ENCODE measurements around the gene WDR13. TPM values are rescaled to one million over a fixed set of nuclear protein-coding genes. Genes with fewer than 3 reads are reported as not detected.

WDR13 gene
- total and polyA plus RNA-seq, 4 donors = 50.7 to 182 (median 166) TPM

- Histone ChIP-seq H3K27me3 (ENCODE audit: control insufficient read depth in 3 of 3, insufficient read depth in 3 of 3, low read length in 2 of 3) (no peaks in the 10 kb centered on the region), H3K4me1 (ENCODE audit: control insufficient read depth in 5 of 5, insufficient read depth in 5 of 5, low read length in 5 of 5) (peaks cover 0 to 7% (median 0%) of the 10 kb centered on the region in 5 donors), H3K9me3 (ENCODE audit: control insufficient read depth in 4 of 4, insufficient read depth in 3 of 4, low read length in 3 of 4) (peaks cover 0 to 3% (median 0%) of the 10 kb centered on the region in 4 donors), H3K9ac (ENCODE audit: insufficient read depth in 1 of 2, low read length in 2 of 2) (no peak overlapping the region), H3K27ac (ENCODE audit: low read depth in 1 of 2, low read length in 1 of 2) (no peak overlapping the region), H3K36me3 (ENCODE audit: control insufficient read depth in 4 of 4, insufficient read depth in 4 of 4, low read length in 4 of 4) (peaks cover 3 to 12% (median 5%) of the 10 kb centered on the region in 4 donors), H3K4me3 (no peak overlapping the region)
- no peak for DNase-seq
- no peak for TF ChIP-seq CTCF (IDR thresholded peaks at IDR 0.05; ENCODE audit: control extremely low read depth, extremely low read depth)
- no peak for ATAC-seq (ENCODE audit: insufficient read depth, low FRiP score)
- WGBS, 2 donors = 32 to 44% methylated on average over 2 of the region's 2 CpGs
Observed at GRCh38 chrX:48595929-48596328, 1.4 kb upstream of the WDR13 start.

DNA sequence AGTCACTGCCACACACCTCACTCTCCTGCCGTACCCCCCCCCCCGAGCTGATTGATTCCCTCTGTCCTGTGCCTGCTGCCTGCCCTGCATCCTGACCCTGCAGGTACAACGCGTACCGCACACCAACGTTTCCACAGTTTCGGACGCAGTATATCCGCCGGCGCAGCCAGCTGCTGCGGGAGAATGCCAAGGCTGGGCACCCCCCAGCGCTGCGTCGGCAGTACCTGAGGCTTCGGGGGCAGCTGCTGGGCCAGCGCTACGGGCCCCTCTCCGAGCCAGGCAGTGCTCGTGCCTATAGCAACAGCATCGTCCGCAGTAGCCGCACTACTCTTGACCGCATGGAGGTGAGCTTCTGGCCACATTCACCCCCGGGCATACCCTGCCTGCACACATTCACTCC lies 1.3 kb downstream of the WDR13 start:
- Histone ChIP-seq H3K4me3 (peak overlapping the region; percentile 50), H3K27me3 (ENCODE audit: control insufficient read depth in 3 of 3, insufficient read depth in 3 of 3, low read length in 2 of 3) (no peaks in the 10 kb centered on the region), H3K27ac (ENCODE audit: low read depth in 1 of 2, low read length in 1 of 2) (peak overlapping the region; percentile 35 to 99), H3K9ac (ENCODE audit: insufficient read depth in 1 of 2, low read length in 2 of 2) (no peak overlapping the region), H3K9me3 (ENCODE audit: control insufficient read depth in 4 of 4, insufficient read depth in 3 of 4, low read length in 3 of 4) (peaks cover 0 to 3% (median 0%) of the 10 kb centered on the region in 4 donors), H3K36me3 (ENCODE audit: control insufficient read depth in 4 of 4, insufficient read depth in 4 of 4, low read length in 4 of 4) (peaks cover 3 to 17% (median 10%) of the 10 kb centered on the region in 4 donors), H3K4me1 (ENCODE audit: control insufficient read depth in 5 of 5, insufficient read depth in 5 of 5, low read length in 5 of 5) (peaks cover 0 to 6% (median 0%) of the 10 kb centered on the region in 5 donors)
- no peak for TF ChIP-seq CTCF (IDR thresholded peaks at IDR 0.05; ENCODE audit: control extremely low read depth, extremely low read depth)
- WGBS, 2 donors = 89 to 92% methylated on average over 16 to 25 of the region's 25 CpGs
- ATAC-seq (ENCODE audit: insufficient read depth, low FRiP score) (no peak), DNase-seq (no peak)

DNA sequence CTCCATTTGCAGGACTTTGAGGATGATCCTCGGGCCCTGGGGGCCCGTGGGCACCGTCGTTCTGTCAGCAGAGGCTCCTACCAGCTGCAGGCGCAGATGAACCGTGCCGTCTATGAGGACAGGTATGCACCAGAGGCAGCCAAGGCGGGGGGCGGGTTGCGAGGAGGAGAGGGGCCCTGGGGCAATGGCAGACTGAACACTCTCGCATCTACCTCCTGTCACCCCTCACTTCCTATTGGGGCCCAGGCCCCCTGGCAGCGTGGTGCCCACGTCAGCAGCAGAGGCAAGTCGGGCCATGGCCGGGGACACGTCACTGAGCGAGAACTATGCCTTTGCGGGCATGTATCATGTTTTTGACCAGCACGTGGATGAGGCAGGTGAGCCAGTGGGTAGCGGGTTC lies 2.0 kb downstream of the WDR13 start:
- TF ChIP-seq CTCF (IDR thresholded peaks at IDR 0.05; ENCODE audit: control extremely low read depth, extremely low read depth) = no peak
- Histone ChIP-seq H3K4me1 (ENCODE audit: control insufficient read depth in 5 of 5, insufficient read depth in 5 of 5, low read length in 5 of 5) (peaks cover 0 to 4% (median 0%) of the 10 kb centered on the region in 5 donors), H3K27ac (ENCODE audit: low read depth in 1 of 2, low read length in 1 of 2) (no peak overlapping the region), H3K4me3 (no peak overlapping the region), H3K36me3 (ENCODE audit: control insufficient read depth in 4 of 4, insufficient read depth in 4 of 4, low read length in 4 of 4) (peaks cover 3 to 20% (median 13%) of the 10 kb centered on the region in 4 donors), H3K27me3 (ENCODE audit: control insufficient read depth in 3 of 3, insufficient read depth in 3 of 3, low read length in 2 of 3) (no peaks in the 10 kb centered on the region), H3K9ac (ENCODE audit: insufficient read depth in 1 of 2, low read length in 2 of 2) (no peak overlapping the region), H3K9me3 (ENCODE audit: control insufficient read depth in 4 of 4, insufficient read depth in 3 of 4, low read length in 3 of 4) (peaks cover 0 to 3% (median 0%) of the 10 kb centered on the region in 4 donors)
- DNase-seq = no peak
- ATAC-seq (ENCODE audit: insufficient read depth, low FRiP score) = no peak
- WGBS, 2 donors = 90 to 96% methylated on average over 13 to 20 of the region's 20 CpGs

DNA sequence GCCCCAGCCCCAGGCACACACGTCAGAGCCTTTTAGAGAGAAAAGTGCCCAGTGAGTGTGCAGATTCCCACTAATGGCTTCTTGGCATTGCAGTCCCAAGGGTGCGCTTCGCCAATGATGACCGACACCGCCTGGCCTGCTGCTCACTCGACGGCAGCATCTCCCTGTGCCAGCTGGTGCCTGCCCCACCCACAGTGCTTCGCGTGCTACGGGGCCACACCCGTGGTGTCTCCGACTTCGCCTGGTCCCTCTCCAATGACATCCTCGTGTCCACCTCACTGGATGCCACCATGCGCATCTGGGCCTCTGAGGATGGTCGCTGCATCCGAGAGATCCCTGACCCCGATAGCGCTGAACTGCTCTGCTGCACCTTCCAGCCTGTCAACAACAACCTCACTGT lies 2.9 kb downstream of the WDR13 start:
- Histone ChIP-seq H3K9me3 (ENCODE audit: control insufficient read depth in 4 of 4, insufficient read depth in 3 of 4, low read length in 3 of 4) (peaks cover 0 to 10% (median 0%) of the 10 kb centered on the region in 4 donors), H3K9ac (ENCODE audit: insufficient read depth in 1 of 2, low read length in 2 of 2) (no peak overlapping the region), H3K27me3 (ENCODE audit: control insufficient read depth in 3 of 3, insufficient read depth in 3 of 3, low read length in 2 of 3) (no peaks in the 10 kb centered on the region), H3K4me3 (no peak overlapping the region), H3K36me3 (ENCODE audit: control insufficient read depth in 4 of 4, insufficient read depth in 4 of 4, low read length in 4 of 4) (peaks cover 9 to 23% (median 17%) of the 10 kb centered on the region in 4 donors), H3K4me1 (ENCODE audit: control insufficient read depth in 5 of 5, insufficient read depth in 5 of 5, low read length in 5 of 5) (peaks cover 0 to 4% (median 0%) of the 10 kb centered on the region in 5 donors), H3K27ac (ENCODE audit: low read depth in 1 of 2, low read length in 1 of 2) (no peak overlapping the region)
- 91 to 96% methylated on average over 19 of the region's 19 CpGs for WGBS, 2 donors
- TF ChIP-seq CTCF (IDR thresholded peaks at IDR 0.05; ENCODE audit: control extremely low read depth, extremely low read depth) = no peak
- ATAC-seq (ENCODE audit: insufficient read depth, low FRiP score) (no peak), DNase-seq (no peak)
